GM03348 (cell line): Measurements from ENCODE around the gene SLC16A3.
A peak's percentile ranks its signal among the peaks of the same experiment; 100 is the strongest.

Experiments
- DNase-seq: peaks from one replicate; pipeline ENCODE4 v3.0.0; 2012; ENCODE audit warnings: low spot score

Gene SLC16A3

DNA sequence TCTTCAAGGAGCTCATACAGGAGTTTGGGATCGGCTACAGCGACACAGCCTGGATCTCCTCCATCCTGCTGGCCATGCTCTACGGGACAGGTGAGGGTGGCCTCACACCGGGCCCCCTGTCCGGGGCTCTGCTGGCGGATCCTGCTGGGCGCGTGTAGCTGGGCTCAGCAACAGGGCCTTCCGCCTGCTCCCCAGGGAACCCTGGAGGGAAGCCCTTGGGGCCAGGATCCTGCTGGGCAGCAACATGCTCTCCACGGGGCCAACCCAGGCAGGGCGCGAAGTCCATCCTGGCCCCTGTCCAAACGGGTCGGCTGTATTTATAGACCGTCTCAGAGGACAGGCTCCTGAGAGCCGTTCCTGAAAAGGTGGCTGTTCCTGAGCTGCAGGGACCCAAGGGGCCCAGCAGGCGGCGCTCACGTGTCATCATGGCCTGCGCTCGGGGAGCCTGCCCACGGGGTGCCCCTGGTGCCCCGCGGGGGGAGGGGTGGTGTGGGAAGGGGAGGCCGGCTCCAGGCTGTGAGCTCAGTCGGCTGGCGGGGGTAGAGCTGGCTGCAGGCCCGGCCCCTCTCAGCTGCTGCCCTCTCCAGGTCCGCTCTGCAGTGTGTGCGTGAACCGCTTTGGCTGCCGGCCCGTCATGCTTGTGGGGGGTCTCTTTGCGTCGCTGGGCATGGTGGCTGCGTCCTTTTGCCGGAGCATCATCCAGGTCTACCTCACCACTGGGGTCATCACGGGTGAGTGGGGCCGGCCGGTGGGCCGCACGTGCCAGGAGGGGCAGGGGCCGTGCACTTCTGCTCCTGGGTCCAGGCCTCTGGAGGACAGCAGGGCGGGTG is 7.5 kb downstream of the SLC16A3 start:
- DNase-seq, result peak; percentile 65

DNA sequence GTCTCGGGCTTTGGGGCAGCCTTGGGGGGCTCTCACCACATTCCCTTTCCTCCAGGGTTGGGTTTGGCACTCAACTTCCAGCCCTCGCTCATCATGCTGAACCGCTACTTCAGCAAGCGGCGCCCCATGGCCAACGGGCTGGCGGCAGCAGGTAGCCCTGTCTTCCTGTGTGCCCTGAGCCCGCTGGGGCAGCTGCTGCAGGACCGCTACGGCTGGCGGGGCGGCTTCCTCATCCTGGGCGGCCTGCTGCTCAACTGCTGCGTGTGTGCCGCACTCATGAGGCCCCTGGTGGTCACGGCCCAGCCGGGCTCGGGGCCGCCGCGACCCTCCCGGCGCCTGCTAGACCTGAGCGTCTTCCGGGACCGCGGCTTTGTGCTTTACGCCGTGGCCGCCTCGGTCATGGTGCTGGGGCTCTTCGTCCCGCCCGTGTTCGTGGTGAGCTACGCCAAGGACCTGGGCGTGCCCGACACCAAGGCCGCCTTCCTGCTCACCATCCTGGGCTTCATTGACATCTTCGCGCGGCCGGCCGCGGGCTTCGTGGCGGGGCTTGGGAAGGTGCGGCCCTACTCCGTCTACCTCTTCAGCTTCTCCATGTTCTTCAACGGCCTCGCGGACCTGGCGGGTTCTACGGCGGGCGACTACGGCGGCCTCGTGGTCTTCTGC is 8.4 kb downstream of the SLC16A3 start:
- DNase-seq, result no peak

DNA sequence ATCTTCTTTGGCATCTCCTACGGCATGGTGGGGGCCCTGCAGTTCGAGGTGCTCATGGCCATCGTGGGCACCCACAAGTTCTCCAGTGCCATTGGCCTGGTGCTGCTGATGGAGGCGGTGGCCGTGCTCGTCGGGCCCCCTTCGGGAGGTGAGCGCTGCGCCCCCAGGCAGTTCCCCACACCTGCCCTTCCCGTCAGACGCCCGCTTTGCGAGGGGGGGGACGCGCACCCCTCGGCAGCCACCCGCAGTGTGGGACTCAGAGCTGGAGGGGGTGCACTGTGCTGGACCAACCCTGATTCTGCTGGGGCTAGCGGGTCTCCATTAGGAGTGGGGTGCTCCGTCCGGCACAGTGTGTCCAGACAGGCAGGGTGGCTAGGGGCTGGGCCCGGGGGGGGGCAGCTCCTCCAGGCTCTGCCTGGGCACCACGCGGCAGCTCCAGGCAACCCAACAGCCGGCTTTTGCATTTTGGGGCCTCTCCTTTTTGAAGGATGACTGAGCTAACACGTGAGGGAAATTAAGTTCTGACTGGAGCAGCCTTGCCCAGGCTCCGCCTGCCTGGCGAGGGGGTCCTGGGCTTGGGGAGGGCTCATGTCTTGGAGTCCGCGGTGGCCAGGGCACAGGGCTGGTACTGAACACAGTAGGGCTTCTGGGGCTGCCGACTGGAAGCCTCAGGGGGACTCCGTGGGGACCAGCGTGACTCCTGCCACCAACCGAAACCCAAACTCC is 9.1 kb downstream of the SLC16A3 start:
- DNase-seq, result no peak

DNA sequence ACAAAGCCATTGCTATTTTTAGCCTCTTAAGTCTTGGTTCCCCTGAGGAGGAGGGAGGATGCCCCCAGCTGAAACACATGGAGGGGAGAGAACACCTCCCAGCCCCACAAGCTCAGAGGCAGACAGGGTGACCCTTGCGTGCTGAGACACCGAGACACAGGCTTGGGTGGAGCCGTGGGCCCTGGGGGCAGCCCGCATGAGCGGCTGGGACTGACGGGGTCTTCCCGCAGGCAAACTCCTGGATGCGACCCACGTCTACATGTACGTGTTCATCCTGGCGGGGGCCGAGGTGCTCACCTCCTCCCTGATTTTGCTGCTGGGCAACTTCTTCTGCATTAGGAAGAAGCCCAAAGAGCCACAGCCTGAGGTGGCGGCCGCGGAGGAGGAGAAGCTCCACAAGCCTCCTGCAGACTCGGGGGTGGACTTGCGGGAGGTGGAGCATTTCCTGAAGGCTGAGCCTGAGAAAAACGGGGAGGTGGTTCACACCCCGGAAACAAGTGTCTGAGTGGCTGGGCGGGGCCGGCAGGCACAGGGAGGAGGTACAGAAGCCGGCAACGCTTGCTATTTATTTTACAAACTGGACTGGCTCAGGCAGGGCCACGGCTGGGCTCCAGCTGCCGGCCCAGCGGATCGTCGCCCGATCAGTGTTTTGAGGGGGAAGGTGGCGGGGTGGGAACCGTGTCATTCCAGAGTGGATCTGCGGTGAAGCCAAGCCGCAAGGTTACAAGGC is 9.8 kb downstream of the SLC16A3 start:
- peak; percentile 78 for DNase-seq

DNA sequence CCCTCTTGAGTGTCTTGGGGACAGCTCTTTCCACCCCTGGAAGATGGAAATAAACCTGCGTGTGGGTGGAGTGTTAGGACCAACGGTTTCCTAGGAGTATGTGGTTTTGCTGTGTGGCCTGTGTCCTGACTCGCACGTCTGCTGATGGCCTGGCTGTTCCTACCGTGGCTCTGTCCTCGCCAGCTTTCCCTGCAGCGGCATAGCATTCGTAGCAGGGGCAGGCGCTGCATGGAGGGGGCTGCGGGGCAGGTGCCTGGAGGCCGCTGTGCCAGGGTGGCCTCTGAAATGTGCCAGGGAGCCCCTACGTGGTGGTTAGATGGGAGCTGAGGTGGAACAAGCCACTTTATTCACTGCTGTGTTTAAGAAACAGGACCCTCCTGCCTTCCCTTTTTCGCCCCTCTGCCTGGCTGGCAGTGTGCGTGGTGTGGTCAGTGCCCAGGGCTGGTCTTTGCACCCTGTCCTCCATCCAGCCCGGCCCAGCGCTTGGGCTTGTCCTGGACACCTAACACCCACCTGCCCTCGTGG is 10.6 kb downstream of the SLC16A3 start:
- DNase-seq, result no peak

DNA sequence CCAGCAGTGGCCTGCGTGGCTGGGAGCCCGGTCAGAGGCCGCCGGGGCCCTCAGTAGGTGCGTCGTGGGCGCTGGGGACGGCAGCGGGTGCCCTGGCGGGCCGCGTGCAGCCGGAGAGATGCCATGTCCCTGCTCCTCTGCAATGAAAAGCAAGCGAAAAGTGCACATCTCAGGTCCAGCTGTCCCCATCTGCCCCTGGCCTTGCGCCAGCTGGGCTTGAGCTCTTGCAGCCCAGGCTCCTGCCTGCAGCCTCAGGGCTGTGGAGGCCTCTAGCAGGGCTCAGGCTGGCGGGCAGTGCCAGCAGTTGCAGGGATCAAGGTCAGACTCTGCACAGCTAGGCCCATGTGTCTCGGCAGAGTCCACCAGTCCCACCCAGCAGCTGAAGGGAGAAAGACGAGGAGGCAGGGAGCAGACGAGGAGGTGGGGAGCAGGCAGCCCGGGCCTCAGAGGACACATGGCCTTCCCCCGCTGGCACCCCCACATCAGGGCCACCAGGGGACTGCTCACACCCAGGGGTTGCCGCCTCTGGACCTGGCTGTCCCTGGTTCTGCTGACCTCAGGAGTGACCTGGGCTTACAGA is 11.2 kb downstream of the SLC16A3 start:
- no peak for DNase-seq

DNA sequence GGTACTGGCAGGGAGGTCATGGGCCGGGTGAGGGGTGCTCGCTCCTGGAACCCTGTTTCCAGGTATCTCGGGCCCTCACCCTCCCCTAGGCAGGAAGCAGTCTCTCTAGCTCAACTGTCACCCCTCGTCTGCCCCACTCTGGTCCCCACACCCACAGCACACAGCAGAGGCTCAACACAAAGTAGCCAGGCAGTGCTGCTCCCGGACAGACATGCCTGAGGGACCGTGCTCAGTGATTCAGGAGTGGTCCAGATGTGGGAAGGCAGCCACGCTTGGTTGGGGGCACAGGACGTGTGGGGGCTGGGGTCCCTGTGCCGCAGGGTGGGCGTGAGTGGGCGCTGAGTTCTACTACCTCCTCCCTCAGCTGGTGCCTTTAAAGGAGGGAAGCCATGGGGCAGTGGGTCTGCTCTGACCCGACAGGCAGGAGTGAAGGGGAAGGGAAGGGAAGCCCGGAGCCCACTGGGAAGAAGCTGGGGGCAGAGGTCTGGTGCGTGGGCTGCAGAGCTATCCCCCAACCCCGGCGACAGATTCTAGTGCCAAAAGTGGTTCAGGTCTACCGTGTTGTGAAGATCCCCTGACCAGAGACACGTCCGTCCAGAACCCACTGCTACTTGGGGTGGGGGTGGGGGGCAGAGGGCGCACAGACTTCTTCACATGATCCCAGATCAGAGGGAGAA is 11.8 kb downstream of the SLC16A3 start:
- no peak for DNase-seq

DNA sequence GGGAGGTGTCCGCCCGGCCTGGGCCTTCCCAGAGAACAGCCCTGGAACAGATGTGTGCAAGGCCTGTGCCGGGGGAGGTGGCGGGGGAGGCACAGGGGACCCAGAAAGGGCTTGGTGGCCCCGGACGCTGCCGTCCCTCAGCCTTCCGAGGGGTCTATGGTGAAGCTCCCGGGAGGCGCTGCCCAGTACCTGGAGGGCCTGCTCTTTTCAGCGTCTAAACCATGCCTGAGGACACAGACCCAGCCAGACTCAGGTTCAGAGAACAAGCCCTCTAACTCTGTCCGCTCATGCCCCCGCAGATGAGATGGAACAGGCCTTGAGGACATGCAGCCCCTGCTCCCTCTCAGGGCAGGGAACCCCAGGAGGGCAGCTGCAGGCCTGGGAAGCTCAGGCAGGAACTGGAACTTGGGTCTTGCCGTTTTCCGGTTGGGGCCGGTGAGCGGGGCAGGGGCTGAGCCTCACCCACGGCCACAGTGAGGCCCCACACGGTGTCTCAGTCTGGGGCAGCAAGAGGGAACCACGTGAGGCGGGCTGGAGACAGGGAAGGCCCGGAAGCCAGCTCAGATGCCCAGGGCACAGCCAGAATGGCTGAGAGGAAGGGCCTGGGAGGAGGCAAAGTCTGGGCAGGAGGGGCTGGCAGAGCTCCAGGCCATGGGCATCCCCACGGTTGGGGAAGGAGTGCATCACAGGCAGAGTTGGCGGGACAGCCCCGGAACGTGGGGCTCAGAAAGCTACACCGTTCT is 12.5 kb downstream of the SLC16A3 start:
- DNase-seq, result peak; percentile 46

DNA sequence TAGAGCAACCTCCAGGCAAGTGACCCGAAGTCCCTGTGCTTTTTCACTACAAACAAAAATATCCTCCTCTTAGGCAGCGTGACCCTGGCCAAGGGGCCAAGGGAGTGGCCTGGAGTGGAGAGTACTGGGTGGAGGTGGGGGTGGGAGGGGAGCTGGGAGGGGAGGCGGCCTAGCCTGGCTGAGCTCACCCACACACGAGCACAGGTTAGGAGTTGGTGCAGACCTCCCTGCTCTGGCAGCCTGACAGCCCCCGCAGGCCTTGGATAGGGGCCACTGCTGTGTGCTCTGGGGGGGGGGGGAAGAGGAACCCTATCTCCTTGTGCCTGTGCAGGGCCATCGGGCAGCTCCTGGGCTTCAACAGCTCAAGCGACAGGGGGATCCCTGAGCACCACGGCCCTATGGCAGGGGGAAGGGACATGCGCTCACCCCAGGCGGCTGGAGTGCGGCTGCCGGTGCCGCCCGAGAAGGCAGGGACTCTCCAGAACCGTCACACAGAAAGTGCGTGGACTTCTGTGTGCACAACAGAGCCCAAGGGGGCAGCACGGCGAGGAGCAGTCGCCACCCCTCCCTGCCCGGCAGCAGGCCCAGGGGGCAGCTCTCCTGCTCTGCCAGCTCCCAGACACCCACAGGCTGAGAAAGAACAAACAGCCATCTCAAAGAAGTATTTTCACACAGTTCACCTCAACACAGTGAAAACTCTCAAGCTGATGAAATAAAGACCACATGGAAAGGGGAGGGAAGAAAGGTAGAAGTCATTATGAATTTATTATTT is 13.3 kb downstream of the SLC16A3 start:
- peak; percentile 52 for DNase-seq

DNA sequence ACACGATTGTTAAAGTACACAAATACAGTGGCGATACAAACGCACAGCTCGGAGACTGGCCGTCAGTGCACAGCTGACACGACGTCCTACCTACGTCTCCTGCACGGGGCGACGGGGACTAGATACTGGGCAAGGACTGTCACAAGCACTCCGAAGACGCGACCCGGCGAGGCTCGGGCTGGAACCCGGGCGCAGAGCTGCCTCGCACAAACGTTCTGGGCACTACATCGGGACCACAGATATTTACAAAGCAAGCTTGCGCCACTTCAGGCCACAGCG is 13.8 kb downstream of the SLC16A3 start:
- no peak for DNase-seq

DNA sequence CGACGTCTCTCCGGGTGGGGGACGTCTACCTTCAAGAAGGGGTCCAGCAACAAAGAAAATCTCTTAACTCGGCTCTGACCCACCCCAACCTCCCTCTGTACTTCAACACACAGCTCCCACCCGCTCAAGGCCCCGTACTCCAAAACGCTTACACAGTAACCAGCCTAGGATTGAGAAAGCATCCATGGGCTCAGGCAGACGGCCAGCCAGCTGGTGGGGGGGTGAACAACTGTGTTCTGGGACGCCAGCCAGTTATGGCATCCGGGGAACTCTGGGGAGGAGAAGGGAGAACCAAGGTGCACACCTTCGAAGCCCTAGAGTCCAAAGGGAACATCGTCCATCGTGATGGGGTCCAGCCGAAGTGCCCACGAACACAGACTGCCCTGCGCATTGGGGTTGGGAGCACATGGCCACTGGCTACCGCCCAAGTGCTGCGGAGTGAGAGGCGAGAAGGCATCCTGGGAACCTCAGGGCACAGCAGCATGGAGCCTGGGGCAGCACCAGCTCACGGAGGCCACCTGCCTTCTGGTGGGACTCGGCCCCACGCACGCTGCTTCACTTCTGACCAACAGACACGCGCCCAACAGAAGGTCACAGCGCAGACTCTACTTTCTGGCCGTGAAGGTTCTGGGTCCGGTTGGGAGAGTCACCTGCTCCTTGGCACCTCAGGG is 14.3 kb downstream of the SLC16A3 start:
- peak; percentile 88 for DNase-seq

DNA sequence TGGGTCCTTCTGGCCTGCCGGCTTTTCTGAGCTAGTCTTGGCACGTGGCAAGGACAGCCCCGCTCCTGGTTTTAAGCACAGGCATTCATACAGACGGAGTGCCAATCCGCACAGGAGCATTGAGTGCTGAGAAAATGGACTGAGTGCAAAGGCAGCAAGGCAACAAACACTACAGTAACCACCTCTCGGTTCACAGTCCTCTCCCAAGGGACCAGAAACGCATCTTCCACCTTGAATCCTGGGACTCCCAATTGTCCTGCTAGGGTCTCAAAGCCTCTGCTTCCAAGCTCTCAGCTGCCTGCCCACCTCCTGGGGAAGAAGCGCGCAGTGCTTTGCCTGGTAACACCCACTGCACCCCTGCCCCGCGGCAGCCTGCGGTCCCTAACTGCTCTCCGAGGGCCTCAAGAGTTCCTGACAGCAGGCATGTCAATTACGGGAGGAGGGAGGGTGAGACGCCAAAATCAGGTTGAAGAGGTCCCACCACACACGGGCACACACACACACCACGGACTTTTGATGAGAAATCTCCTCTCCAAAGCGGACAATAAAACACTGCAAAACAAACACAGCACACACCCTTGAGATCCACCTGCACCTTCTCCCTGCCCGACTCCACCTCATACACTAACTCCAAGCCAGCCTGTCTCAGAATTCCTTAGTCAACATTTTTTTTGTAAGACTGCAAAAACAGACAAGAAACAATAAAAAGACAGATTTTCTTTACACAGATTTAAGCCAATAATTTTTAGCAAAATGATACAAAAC is 15.0 kb downstream of the SLC16A3 start:
- DNase-seq, result no peak

DNA sequence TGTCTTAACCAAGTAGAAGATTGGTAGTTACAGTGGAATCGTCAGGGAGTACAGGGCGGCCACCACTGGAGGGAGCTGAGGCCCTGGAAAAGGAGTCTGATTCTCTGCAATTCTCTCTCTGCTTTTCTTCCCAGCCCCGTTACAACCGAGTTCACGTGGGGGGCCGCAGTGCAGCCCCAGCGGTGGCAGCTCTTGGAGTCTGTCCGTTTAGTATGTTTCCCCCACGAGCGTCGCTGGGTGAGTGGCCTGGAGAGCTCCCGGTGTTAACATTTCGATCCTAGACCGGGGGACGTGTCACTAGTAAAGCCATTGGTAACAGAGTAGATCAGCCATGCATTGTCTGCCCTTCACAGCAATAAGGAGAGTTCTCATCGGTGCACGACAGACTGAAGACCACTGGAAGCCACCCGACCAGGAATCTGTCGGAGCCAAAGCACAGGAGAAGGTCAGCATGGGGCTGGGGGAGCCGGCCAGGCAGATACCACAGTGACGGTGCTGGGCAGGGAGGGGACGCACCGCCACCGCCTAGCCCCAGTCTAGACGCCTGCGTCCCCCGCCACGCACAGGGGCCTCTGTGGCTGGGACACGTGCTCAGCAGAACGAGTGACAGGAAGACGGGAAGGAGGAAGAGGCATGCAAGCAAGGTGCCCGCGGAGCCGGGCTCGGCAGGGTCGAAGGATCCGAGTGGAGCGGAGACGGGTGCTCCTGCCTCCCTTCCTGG is 15.7 kb downstream of the SLC16A3 start:
- DNase-seq, result peak; percentile 55

DNA sequence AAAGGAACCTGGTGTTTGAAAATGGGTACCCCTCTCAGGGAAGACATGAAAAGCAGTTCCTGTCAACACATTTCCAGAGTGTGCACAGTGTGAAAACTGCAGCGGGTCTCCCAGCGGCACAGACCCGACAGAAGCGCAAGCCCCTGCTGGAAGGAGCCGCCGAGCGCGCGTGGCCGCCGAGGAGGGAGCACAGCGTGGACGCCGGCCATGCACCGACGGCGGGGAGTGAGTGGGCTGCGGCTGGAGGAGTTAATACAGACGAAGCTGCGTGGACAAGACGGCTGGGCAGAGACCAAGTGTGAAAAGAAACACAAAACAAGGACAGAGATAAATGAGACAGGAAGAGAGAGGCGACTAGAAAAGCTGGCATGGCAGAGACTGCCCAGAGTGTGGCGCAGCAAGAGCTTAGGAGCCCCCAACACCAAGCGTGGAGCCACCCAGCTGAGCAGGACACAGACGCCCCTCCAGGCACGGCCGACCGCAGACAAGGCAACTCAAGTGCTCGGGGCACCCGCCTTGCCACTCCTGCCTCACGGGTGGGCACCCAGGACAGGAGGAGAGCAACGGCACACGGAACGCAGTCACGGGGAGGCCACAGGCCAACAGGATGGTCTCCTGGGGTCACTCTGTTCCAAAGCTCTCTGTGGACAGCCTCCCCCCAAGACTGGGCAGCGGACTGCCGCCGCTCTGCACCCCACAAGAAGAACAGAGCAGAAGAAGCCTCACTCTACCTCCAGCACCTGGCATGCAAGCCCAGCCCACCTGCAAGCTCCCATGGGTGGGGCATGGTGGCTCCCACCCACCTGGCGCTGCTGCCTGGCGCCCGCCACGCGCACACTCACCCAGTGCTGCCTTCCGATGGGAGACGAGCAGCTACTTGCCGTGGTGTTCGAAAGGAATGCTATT is 16.5 kb downstream of the SLC16A3 start:
- DNase-seq, result no peak

DNA sequence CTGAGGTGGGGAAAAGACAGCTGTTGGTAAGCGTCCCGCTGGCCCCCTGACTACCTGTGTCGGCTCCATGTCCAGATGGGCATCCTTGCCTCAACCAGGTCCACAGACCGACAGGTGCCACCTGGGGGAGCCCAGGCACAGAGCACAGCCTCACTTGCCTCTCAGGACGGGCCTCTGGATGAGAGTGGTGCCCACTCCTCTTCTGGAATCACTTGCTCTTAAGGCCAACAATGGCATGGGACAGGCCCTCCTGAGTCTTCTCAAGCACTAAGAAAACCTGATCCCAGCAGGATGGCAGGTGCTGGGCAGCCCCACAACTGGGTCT is 17.2 kb downstream of the SLC16A3 start:
- DNase-seq, result no peak

DNA sequence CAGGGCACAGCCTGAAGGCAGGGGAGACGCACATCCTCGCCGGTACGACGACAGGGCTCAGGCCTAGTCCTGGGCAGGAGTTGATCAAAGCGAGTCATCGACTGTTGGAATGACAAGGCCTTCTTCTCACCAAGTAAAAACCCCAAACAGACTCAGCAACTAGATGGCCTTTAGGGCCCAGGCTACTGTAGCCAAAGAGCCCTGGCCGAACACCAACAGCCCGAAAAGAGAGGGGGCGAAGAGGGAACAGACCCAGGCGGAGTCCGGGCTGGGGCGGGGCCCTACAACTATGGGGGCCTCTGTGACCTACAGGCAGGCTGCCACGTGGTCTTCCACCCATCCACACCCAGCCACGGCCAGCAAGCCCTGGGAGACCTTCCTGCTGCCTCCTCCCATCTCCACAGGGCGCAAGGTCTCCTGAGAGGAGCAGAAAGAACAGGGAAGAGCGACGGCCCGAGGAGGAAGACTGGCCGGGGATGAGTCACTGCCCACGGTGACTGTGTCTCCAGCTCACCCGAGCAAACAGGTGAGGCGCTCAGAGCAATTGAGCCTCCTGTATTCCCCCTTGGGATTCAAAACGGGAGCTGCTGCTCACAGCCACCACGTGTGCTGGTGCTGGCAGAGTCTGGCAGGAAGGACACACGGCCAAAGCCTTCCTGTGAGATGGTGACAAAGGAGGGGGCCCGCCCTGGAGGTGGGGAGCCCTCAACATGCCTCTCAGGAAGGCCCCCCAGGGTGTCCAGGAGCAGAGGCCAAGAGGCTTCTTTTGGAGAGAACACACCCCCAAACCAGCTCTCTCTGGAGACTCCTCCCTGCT is 17.7 kb downstream of the SLC16A3 start:
- DNase-seq, result peak; percentile 59
